IPS-20b (cell line): ENCODE measurements around the gene AACS.
A peak's percentile ranks its signal among the peaks of the same experiment; 100 is the strongest.

Experiments
- H3K27ac ChIP-seq: one replicate; pipeline ENCODE4 v1.5.1; 2013; ENCODE audit warnings: low read length
- H3K27me3 ChIP-seq: 2 replicates; pipeline ENCODE4 v1.6.1; 2013; ENCODE audit warnings: mild to moderate bottlenecking, low read length, inconsistent platforms; ENCODE audit not compliant: insufficient read depth
- H3K36me3 ChIP-seq: 2 replicates; pipeline ENCODE4 v1.6.1; 2013; ENCODE audit warnings: low read depth, mild to moderate bottlenecking, inconsistent platforms, low read length, moderate library complexity; ENCODE audit not compliant: insufficient read depth
- H3K4me1 ChIP-seq: 2 replicates; pipeline ENCODE4 v1.6.1; 2013; ENCODE audit warnings: mild to moderate bottlenecking, control low read depth, inconsistent platforms, low read length, moderate library complexity; ENCODE audit not compliant: insufficient read depth
- H3K4me3 ChIP-seq: 2 replicates; pipeline ENCODE4 v1.5.1; 2013; ENCODE audit warnings: mild to moderate bottlenecking, low read length, inconsistent platforms
- H3K9ac ChIP-seq: 2 replicates; pipeline ENCODE4 v1.6.1; 2013; ENCODE audit warnings: low read depth, mild to moderate bottlenecking, inconsistent platforms, low read length, moderate library complexity
- H3K9me3 ChIP-seq: 2 replicates; pipeline ENCODE4 v1.6.1; 2013; ENCODE audit warnings: mild to moderate bottlenecking, low read depth, low read length, inconsistent platforms; ENCODE audit not compliant: insufficient read depth

The AACS gene

DNA sequence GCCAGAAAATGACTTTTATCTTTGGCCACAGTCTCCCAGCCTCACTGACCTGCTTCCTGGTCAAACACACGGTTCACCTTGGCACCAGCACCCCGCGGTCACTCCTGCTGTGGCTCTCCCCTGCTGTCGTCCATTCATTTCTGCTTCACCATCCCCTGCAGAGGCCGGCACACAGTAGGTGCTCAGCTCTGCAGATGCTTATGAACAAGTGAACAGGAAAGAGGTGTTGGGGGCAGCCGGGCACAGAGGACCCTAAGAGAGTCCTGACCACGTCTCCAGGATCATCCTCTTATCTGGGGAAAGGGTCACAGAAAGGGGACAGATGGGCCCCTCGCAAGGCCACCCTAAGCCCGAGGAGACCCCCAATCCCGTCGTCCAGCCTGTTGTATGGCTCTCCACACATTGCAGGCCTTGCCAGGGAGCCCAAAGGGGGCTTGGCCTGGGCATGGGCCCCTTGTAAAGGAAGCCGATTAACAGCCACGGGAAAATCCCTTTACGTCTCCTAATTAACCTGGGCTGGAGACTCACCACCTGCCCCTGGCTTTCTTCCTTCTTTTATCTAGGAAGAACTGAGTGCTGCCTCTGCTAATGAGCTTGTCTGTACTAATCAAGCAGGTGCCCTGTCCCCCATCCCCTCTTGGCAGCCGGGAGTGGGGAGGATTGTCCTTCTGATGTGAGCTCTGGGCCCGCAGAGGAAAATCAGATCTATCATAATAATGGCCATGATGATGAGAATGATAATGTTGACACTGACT lies 119.2 kb downstream of the AACS start:
- no peak overlapping the region for H3K9ac ChIP-seq
- H3K9me3 ChIP-seq: no peaks in the 10 kb centered on the region
- H3K36me3 ChIP-seq: no peaks in the 10 kb centered on the region
- H3K4me1 ChIP-seq: peaks cover 26% of the 10 kb centered on the region
- H3K27me3 ChIP-seq: peaks cover 57% of the 10 kb centered on the region
- no peak overlapping the region for H3K27ac ChIP-seq
- peak overlapping the region; percentile 75; the same call in 1 of the 2 replicates for H3K4me3 ChIP-seq

DNA sequence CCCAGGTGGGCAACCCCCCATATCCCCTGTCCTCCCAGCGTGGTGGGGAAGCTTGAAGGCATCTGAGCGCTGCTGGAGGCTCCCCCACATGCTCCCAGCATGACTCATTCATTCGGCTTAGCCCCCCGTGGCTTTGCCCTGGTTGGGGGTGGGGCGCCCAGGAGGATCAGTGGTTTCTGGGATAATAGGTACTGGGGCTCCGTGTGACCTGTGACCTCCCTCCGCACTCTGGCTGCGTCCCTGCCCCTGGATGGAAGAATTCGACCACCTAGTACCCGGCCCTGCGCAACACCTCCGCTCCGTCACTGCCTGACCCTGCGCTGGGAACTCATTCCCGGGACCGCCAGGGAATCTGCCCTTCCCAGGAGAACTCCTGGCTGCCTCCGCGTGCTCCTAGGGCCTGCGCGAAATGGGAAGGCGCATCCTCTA lies 120.1 kb downstream of the AACS start:
- no peaks in the 10 kb centered on the region for H3K9me3 ChIP-seq
- H3K27me3 ChIP-seq: peaks cover 66% of the 10 kb centered on the region
- peak overlapping the region; percentile 64; the same call in 1 of the 2 replicates for H3K9ac ChIP-seq
- H3K27ac ChIP-seq: no peak overlapping the region
- H3K4me1 ChIP-seq: peaks cover 35% of the 10 kb centered on the region
- peak overlapping the region; percentile 75 for H3K4me3 ChIP-seq
- no peaks in the 10 kb centered on the region for H3K36me3 ChIP-seq

DNA sequence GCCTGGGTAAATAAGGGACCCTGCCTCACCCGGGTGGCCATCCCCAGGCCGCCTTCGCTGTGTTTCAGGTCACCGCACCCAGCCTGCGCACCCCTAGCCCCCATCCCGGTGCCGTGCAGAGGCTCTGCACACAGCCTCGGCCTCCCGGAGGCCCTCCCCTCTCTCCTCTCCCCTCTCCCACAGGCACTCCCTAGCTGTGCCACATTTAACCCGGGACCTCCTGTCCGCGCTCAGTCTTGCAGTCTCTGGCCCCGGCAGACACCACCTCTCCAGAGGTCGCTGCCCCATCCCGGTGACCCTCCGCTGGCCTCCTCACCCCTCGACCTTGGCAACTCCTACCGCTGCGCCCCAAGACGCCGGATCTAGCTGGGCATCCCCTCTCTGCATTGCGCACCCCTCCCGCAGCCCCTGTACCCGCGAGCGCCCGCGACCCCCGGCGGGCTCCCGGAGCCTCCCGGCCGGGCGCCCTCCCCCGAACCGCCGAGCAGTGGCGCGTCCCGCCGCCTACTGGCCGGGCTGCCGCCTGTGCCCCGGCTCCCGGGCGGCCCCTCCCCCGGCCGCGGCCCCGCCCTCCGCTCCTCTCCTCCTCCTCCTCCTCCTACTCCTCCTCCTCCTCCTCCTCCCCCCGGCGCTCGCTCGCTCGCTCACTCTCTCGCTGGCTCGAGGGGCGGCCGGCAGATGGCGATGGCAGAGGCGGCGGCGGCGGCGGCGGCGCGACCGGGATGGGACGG lies 120.7 kb downstream of the AACS start, which contains the start of gene TMEM132B:
TMEM132B (plus strand) TSS at position 647 of the 731 bp plus-strand sequence.
- peak within 1 kb of the TSS; percentile 71; the same call in 1 of the 2 replicates for H3K9ac ChIP-seq
- H3K27ac ChIP-seq: no peak within 1 kb of the TSS
- H3K36me3 ChIP-seq: no peaks in the 10 kb centered on the region
- peak within 1 kb of the TSS; percentile 79 for H3K4me3 ChIP-seq
- H3K27me3 ChIP-seq: peaks cover 69% of the 10 kb centered on the region
- no peaks in the 10 kb centered on the region for H3K9me3 ChIP-seq
- H3K4me1 ChIP-seq: peaks cover 35% of the 10 kb centered on the region

DNA sequence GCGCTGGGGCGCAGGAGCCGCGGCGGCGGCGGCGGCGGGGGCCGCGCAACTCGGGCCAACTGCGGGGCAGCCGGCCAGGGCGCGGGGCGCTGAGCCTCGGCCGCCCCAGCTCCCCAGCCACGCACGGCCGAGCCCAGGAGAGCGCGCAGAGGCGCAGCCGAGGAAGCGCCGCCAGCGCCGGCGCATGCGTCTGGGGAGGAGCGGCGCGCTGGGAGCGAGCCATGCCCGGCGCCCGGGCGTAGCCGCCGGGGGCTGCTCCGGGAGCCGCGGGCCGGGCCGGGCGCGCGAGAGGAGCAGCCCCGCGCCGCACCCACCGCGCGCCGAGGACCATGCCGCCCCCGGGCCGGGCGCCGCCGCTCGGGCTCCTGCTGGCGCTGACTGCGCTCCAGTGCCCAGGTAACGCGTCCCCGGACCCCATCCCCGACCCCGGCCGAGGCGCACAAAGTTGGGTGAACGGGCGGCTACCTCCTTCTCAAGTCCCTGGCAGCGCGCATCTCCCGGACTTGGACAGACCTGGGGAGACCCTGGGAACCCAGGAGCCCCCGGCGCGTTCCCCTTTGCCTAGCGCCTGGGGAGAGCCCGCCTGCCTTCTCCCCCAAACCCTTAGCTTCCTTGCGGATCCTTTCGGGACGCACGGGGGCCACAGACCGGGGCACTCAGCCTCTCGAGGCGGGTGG lies 121.4 kb downstream of the AACS start:
- Histone ChIP-seq H3K4me3 (peak overlapping the region; percentile 79), H3K27me3 (peaks cover 76% of the 10 kb centered on the region), H3K27ac (no peak overlapping the region), H3K9ac (peak overlapping the region; percentile 71; the same call in 1 of the 2 replicates), H3K9me3 (no peaks in the 10 kb centered on the region), H3K4me1 (peaks cover 39% of the 10 kb centered on the region), H3K36me3 (no peaks in the 10 kb centered on the region)

GRCh38 chr12:125187148-125187745 lies 122.0 kb downstream of the AACS start:
- peak overlapping the region; percentile 79 for H3K4me3 ChIP-seq
- no peak overlapping the region for H3K27ac ChIP-seq
- H3K9me3 ChIP-seq: no peaks in the 10 kb centered on the region
- H3K4me1 ChIP-seq: peaks cover 44% of the 10 kb centered on the region
- no peaks in the 10 kb centered on the region for H3K36me3 ChIP-seq
- peaks cover 82% of the 10 kb centered on the region for H3K27me3 ChIP-seq
- peak overlapping the region; percentile 71; the same call in 1 of the 2 replicates for H3K9ac ChIP-seq

DNA sequence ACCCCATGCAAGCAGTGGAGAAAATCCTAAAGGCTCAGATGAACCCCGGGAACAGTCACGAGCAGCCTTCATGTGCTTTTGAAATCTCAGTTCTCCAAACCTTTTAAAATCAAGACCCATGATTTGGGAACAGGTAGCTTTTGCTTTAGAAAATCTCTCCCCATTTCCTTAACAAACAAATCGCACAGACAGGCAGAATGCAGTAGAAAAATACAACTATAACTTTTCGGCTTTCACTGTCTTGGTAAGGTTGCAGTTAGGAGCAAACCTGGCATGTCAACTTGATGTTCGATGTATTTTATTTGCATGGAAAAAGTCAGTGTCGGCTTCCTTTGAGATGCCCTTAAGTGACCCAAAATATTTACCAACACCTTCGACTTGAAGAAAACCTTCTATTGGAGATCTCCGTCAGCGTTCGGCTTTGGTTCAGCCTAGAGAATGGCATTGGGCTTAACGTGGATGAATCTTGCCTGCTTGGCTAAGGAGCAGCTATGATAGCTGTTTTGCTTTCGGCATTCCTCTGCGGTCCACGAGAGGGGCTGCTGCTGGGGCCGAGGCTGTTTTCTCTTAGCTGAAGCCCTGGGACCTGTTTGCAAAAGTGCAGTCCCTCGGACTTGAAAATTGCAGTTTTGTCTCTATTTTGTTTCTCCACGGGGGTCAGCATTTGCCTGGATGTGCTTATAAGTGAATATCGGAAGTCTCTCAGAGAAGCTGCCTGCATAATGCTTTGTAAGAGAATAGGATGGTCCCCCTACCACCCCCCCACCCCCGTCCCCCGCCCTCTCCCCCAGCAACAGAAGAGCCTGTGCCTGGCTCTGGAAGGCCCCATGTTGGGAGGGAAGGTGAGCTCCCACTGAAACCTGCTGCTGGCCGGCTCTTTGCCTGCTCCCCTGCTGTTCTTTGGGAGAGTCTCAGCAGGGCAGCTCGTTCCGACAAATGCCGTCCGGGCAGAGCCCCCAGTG lies 122.8 kb downstream of the AACS start:
- Histone ChIP-seq H3K27me3 (peaks cover 81% of the 10 kb centered on the region), H3K9me3 (no peaks in the 10 kb centered on the region), H3K9ac (peak overlapping the region; percentile 71; the same call in 1 of the 2 replicates), H3K4me3 (peak overlapping the region; percentile 79), H3K4me1 (peaks cover 51% of the 10 kb centered on the region), H3K27ac (no peak overlapping the region), H3K36me3 (no peaks in the 10 kb centered on the region)

GRCh38 chr12:125189015-125189414 lies 123.8 kb downstream of the AACS start:
- no peaks in the 10 kb centered on the region for H3K36me3 ChIP-seq
- peaks cover 83% of the 10 kb centered on the region for H3K27me3 ChIP-seq
- peak overlapping the region; percentile 58; the same call in 1 of the 2 replicates for H3K9ac ChIP-seq
- no peak overlapping the region for H3K27ac ChIP-seq
- H3K4me3 ChIP-seq: peak overlapping the region; percentile 61
- H3K4me1 ChIP-seq: peaks cover 54% of the 10 kb centered on the region
- H3K9me3 ChIP-seq: no peaks in the 10 kb centered on the region

GRCh38 chr12:125189502-125189901 lies 124.3 kb downstream of the AACS start:
- H3K36me3 ChIP-seq: no peaks in the 10 kb centered on the region
- H3K4me1 ChIP-seq: peaks cover 52% of the 10 kb centered on the region
- peaks cover 82% of the 10 kb centered on the region for H3K27me3 ChIP-seq
- H3K4me3 ChIP-seq: peak overlapping the region; percentile 61; the same call in 1 of the 2 replicates
- peak overlapping the region; percentile 58; the same call in 1 of the 2 replicates for H3K9ac ChIP-seq
- no peak overlapping the region for H3K27ac ChIP-seq
- H3K9me3 ChIP-seq: no peaks in the 10 kb centered on the region

DNA sequence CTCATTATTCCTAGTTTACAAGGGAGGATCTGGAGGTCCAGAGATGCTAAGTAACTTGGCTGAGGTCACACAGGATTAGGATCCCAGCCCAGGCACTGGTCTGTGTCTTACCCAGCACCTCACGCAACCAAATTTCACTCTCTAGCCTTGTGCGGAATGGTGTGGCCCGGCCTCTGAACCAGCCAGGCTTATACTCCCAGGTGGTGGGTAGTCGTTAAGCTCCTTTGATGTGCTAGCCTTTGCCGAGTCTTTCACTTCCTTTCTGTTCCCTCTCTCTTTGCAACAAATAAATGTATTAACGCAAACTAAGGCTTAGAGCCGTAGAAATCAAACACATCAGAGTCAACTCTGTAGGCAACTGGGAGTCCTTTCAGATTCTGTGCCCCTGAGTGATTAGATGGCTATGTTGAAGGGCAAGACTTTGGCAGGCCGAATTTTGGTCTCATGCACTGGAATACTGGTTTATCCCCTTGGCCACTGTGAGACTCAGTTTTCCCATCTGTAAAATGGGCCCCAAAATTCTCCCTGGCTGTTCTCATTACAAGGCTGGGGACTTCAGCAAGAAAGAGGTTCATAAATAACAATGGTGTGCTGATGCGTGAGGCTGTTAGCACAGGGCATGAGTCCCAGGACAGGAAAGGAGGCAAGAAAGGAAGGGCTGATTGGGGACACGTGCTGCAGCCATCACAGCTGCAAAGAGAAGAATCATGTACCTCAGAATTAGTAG lies 126.3 kb downstream of the AACS start:
- Histone ChIP-seq H3K4me3 (no peak overlapping the region), H3K4me1 (peaks cover 49% of the 10 kb centered on the region), H3K27me3 (peaks cover 72% of the 10 kb centered on the region), H3K27ac (no peak overlapping the region), H3K9me3 (no peaks in the 10 kb centered on the region), H3K36me3 (no peaks in the 10 kb centered on the region), H3K9ac (no peak overlapping the region)

DNA sequence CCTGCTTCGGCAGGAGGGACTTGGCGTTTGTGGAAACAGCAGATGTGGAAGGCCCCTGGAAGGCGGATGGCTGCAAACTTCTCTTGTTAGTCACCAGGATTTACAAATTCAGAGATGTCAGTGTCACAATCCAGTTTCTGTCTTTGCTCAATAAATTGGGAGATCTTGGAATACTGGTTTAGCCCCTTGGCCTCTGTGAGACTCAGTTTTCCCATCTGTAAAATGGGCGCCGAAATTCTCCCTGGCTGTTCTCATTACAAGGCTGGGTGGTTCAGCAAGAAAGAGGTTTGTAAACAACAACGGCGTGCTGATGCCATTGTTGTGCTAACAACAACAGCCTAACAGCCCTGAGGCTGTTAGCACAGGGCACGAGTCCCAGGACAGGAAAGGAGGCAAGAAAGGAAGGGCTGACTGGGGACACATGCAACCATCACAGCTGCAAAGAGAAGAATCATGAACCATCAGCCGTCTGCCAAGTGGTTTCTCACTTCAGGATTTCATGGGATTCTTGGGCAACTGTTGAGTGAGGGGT lies 127.5 kb downstream of the AACS start:
- H3K9me3 ChIP-seq: no peaks in the 10 kb centered on the region
- H3K9ac ChIP-seq: no peak overlapping the region
- peaks cover 49% of the 10 kb centered on the region for H3K4me1 ChIP-seq
- H3K27me3 ChIP-seq: peaks cover 62% of the 10 kb centered on the region
- no peak overlapping the region for H3K4me3 ChIP-seq
- no peak overlapping the region for H3K27ac ChIP-seq
- H3K36me3 ChIP-seq: no peaks in the 10 kb centered on the region
